CD4-positive, alpha-beta T cell (primary cell): ENCODE data around the gene FOSL2. TPM values are rescaled to one million over a fixed set of nuclear protein-coding genes. Genes with fewer than 3 reads are reported as not detected.
A peak's percentile ranks its signal among the peaks of the same experiment; 100 is the strongest.

Experiments used
- ATAC-seq: fragments of 200-7000 bp; cut with Tn5 transposase; one replicate; pipeline ENCODE4 v1.10.0; 2022; ENCODE audit warnings: mild to moderate bottlenecking; ENCODE audit not compliant: poor library complexity
- CTCF ChIA-PET: fragments of 350-600 bp; sonication (Branson Sonifier 250); formaldehyde crosslinking; loops from one replicate; lab custom pipeline; 2021; ENCODE audit warnings: antibody characterized with exemption, inconsistent platforms; lab: Charles Lee
- POLR2A ChIA-PET: fragments of 350-600 bp; sonication (Branson Sonifier 250); formaldehyde crosslinking; loops from one replicate; lab custom pipeline; 2021; ENCODE audit warnings: antibody characterized with exemption, inconsistent platforms; lab: Charles Lee
- DNase-seq, 14 experiments: peaks; one replicate each; pipeline ENCODE4 v3.0.0-alpha.2; 2013 to 2020; ENCODE audit warnings: mixed read lengths in 2 of 14
- H3K27ac ChIP-seq, 2 donors: one replicate each; pipeline versions ENCODE4 v1.5.1 to v1.7.0; 2013; ENCODE audit warnings: low read length in 2 of 2, low read depth in 1 of 2, mild to moderate bottlenecking in 1 of 2
- H3K27me3 ChIP-seq, 2 experiments: 1 replicate in 1 of 2; 2 replicates in 1 of 2; pipeline versions ENCODE4 v1.6.1 to v1.7.0; 2013; ENCODE audit warnings: low read length in 2 of 2, control low read depth in 1 of 2, mild to moderate bottlenecking in 1 of 2, moderate library complexity in 1 of 2; ENCODE audit not compliant: insufficient read depth in 2 of 2, control insufficient read depth in 1 of 2
- H3K36me3 ChIP-seq: one replicate; pipeline ENCODE4 v1.6.1; 2013; ENCODE audit warnings: low read length, control low read depth; ENCODE audit not compliant: insufficient read depth
- H3K4me1 ChIP-seq: one replicate; pipeline ENCODE4 v1.6.1; 2013; ENCODE audit warnings: low read length, control low read depth; ENCODE audit not compliant: insufficient read depth
- H3K4me3 ChIP-seq: one replicate; pipeline ENCODE4 v1.5.1; 2013; ENCODE audit warnings: mild to moderate bottlenecking, low read length, moderate library complexity
- H3K9me3 ChIP-seq, 2 experiments: 1 replicate in 1 of 2; 2 replicates in 1 of 2; pipeline versions ENCODE4 v1.6.1 to v1.7.0; 2013; ENCODE audit warnings: low read length in 2 of 2, mild to moderate bottlenecking in 2 of 2, control low read depth in 1 of 2, moderate library complexity in 1 of 2; ENCODE audit not compliant: control insufficient read depth in 1 of 2, insufficient read depth in 1 of 2
- H3K27ac Mint-ChIP-seq: one replicate; pipeline ENCODE4 v1.8.0; 2020; ENCODE audit warnings: mixed read lengths
- H3K27me3 Mint-ChIP-seq: one replicate; pipeline ENCODE4 v1.8.0; 2021; ENCODE audit warnings: mixed read lengths
- H3K36me3 Mint-ChIP-seq: one replicate; pipeline ENCODE4 v1.8.0; 2021; ENCODE audit warnings: low read depth, mixed read lengths
- H3K4me1 Mint-ChIP-seq: one replicate; pipeline ENCODE4 v1.8.0; 2021; ENCODE audit warnings: low read depth, mixed read lengths
- H3K4me3 Mint-ChIP-seq: one replicate; pipeline ENCODE4 v1.8.0; 2020; ENCODE audit warnings: mild to moderate bottlenecking, mixed read lengths
- H3K9me3 Mint-ChIP-seq: one replicate; pipeline ENCODE4 v1.8.0; 2020; ENCODE audit warnings: mixed read lengths
- CTCF ChIP-seq: fragments of 200-600 bp; IDR thresholded peaks from one replicate; pipeline ENCODE4 v1.8.0; 2022; ENCODE audit warnings: antibody characterized with exemption, mild to moderate bottlenecking
- intact Hi-C, 2 experiments: fragments of 100-400 bp; cut with DNase I in 1 of 2; cut with micrococcal nuclease in 1 of 2; formaldehyde crosslinking; loops; one replicate each; pipeline versions ENCODE4 v1.15.1 to v1.9.0; 2023 to 2025; cut with DNase I, micrococcal nuclease
- total RNA-seq, 174 experiments: library from RNA in 2 of 174; stranded (reverse) in 2 of 174; gene quantifications; one replicate each; pipeline ENCODE4 v1.2.3 and lab custom pipeline; 2021 to 2026

Gene FOSL2
- total RNA-seq, 2 experiments from 2014 or later: 152 to 155 TPM

- Histone ChIP-seq H3K4me1 (peaks cover 89% of the 10 kb centered on the region), H3K27me3 (no peaks in the 10 kb centered on the region), H3K36me3 (peaks cover 30% of the 10 kb centered on the region), H3K27ac (peak overlapping the region; percentile 22 to 75), H3K9me3 (no peaks in the 10 kb centered on the region), H3K4me3 (no peak overlapping the region)
- no peaks in the 10 kb centered on the region for H3K27me3 Mint-ChIP-seq
- intact Hi-C loops: loop anchor here (5.0 kb wide), 4 partner anchors 40 to 515 kb away; partner anchors contain the start of genes BABAM2 (in 1 of the 2) and RBKS (in 1 of the 2)
- DNase-seq (peak in 2 of 14 experiments; percentile 48 to 51), ATAC-seq (no peak)
- ChIA-PET CTCF (interaction anchor here (1.0 to 1.4 kb wide), 3 partner anchors 11 to 16 kb away, joined by 3 to 4 read pairs (median 3); no protein-coding TSS in a partner anchor), POLR2A (interaction anchor here (0.6 to 6.7 kb wide), 4 partner anchors 16 to 994 kb away, joined by 3 to 46 read pairs (median 3); partner anchors contain the start of genes BABAM2, FOSL2, PPP1CB and RBKS)
- peak overlapping the region; percentile 90 for H3K27ac Mint-ChIP-seq
- no peak for TF ChIP-seq CTCF
- no peaks in the 10 kb centered on the region for H3K9me3 Mint-ChIP-seq
- peak overlapping the region; percentile 60 for H3K4me3 Mint-ChIP-seq
- H3K4me1 Mint-ChIP-seq: peaks cover 73% of the 10 kb centered on the region
- H3K36me3 Mint-ChIP-seq: no peaks in the 10 kb centered on the region
Measured at GRCh38 chr2:28407131-28407975, 14.7 kb downstream of the FOSL2 start.

- intact Hi-C loops: loop anchor here (2.0 to 5.0 kb wide), 5 partner anchors 15 to 516 kb away; partner anchors contain the start of genes BABAM2 (in 1 of the 2), FOSL2 (in 1 of the 2) and RBKS (in 1 of the 2)
- H3K4me1 ChIP-seq: peaks cover 83% of the 10 kb centered on the region
- TF ChIP-seq CTCF: no peak
- no peak overlapping the region for H3K27ac ChIP-seq
- no peak for ATAC-seq
- H3K9me3 ChIP-seq: no peaks in the 10 kb centered on the region
- H3K4me3 ChIP-seq: no peak overlapping the region
- H3K4me1 Mint-ChIP-seq: peaks cover 65% of the 10 kb centered on the region
- H3K4me3 Mint-ChIP-seq: peak overlapping the region; percentile 9
- no peaks in the 10 kb centered on the region for H3K9me3 Mint-ChIP-seq
- peak overlapping the region; percentile 90 for H3K27ac Mint-ChIP-seq
- peak in 1 of 14 experiments; percentile 8 for DNase-seq
- no peaks in the 10 kb centered on the region for H3K36me3 Mint-ChIP-seq
- no peaks in the 10 kb centered on the region for H3K27me3 ChIP-seq
- H3K27me3 Mint-ChIP-seq: no peaks in the 10 kb centered on the region
- ChIA-PET POLR2A (interaction anchor here (0.6 to 6.7 kb wide), 4 partner anchors 16 to 994 kb away, joined by 3 to 46 read pairs (median 3); partner anchors contain the start of genes BABAM2, FOSL2, PPP1CB and RBKS), CTCF (interaction anchor here (1.1 kb wide), 1 partner anchor 15 kb away, joined by 3 read pairs; no protein-coding TSS in a partner anchor)
- H3K36me3 ChIP-seq: peaks cover 37% of the 10 kb centered on the region
Measured at GRCh38 chr2:28407976-28408690, 15.5 kb downstream of the FOSL2 start.
